GM19397 (cell line): ENCODE measurements around the gene ST7L.

Experiments
- ATAC-seq: cut with Tn5 transposase; IDR thresholded peaks from one replicate; pipeline ENCODE4 v1.9.1; 2021; ENCODE audit warnings: mild to moderate bottlenecking, moderate library complexity; ENCODE audit not compliant: unreplicated experiment

The ST7L gene

DNA sequence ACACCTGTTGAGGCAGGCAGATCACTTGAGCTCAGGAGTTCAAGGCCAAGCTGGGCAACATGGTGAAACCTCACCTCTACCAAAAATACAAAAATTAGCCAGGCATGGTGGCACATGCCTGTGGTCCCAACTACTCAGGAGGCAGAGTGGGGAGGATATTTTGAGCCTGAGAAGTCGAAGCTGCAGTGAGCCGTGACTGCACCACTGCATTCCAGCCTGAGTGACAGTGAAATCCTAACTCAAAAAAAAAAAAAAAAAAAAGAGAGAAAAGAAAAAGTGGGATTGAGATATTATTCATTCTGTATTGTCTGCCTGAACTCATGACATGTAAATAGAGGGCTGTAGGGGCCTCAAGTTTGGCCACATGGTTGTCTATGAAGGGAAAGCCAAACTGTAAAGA is 72.9 kb downstream of the ST7L start:
- no peak for ATAC-seq

DNA sequence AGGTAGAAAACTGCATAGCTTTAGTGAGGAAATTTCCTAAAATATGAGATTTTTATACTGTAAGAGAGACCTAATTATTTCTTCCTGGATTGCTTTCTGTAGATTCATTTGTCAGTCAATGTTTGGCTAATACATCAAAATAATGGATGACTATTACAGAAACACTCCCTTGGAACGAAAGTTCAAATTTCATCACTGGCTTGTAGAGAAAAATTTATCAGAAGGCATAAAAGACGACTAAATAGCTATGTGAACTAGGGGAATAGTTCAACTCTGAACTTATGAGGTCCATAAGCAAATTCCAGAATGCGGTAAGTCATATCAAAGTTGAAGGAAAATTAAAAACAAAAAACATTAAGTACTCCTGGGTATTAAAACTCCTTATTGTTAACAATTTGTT is 74.2 kb downstream of the ST7L start:
- ATAC-seq: no peak

DNA sequence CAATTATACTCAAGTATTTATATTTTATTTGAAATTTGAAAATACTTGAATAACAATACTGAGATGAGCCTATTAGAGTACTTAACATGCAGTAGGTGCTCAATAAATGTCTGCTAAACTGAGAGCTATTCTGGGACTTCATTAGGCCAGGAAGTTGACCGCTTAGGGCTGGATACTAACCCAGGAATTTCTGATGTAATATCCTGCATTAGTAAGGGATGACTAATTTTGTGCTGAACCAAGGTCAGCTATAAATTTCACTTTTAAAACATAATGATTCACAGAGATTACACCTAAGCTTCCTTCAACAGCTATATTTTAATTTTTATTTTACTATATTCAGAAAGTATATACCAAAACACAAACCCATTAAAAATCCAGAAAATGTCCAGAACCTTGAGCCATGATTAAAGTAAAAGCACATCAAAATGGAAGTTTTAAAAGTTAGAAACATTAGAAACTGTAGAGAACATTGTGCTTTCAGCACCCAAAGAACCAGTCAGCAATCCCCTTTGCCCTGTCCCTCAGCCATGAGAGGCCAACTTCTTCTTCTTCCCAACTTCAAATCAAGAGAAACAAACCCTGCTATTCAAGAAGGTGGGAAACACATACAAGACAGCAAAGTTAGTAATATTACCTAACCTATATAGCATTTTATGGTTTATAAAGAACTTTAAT is 74.8 kb downstream of the ST7L start:
- ATAC-seq: no peak

DNA sequence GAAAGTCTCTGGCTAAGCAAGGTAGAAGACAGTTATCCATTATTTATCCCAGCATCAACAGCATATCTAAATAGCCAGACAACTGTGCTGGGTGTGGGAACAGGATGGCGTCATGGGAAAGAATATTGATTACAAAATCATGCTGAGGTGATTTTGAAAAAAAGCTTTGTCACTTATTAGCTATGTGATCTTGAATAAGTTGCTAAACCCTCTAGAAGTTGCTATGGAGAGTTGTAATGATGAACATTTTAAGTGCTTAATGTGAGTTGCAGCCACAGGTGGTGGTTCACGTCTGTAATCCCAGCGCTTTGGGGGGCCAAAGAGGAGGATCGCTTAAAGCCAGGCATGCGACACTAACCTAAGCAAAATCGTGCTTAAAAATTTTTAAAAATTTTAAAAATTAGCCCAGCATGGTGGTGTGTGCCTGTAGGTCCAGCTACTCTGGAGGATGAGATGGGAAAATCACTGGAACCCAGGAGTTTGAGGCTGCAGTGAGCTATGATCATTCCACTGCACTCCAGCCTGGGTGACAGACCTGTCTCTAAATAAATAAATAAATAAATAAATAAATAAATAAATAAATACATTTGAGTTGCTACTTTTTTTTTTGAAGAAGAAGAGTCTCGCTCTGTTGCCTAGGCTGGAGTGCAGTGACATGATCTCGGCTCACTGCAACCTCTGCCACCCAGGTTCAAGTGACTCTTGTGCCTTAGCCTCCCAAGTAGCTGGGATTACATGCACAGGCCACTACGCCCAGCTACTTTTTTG is 76.6 kb downstream of the ST7L start:
- no peak for ATAC-seq

DNA sequence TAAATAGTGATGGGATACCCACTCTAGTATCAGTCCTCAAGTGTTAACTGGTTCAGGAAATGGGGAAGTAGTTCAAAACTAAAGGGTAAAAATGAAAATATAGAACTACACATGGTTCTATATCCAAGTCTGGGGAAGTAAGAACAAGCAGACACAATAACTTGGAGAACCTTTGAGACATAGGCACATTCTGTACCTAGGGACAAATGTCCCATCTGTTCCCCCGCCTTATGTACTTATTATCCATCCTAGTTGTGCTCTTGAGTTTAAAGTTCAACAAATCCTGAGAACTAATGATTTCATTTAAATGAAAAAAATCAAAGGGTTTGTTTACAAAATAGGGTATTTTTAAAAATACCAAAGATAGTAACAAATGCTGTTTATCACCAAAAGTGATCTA is 77.6 kb downstream of the ST7L start:
- no peak for ATAC-seq

DNA sequence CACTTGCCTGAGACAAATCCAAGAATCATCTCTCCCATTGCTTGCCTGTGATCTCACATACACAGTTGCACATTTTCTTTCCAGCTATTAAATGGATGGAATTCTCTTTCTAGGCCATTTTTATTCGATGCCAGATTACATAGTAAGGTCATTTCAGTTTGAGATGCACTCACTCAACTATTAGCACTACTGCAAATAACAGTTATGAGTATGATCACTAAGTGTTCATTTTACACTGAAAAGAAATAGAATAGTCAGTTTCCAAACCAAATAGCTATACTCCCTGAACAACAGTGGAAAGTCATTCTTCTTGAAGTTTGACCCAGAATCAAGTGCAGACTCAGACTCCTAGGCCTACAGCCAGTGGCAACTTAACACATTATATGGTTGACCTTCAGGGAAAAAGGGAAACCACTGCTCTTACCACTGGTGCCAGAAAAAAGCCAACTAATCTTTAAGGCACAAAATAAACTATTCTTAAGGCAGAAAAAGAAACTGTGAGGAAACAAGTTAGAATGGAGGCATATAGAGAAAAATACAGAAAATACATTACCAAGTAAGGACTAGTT is 78.6 kb downstream of the ST7L start:
- ATAC-seq: no peak

DNA sequence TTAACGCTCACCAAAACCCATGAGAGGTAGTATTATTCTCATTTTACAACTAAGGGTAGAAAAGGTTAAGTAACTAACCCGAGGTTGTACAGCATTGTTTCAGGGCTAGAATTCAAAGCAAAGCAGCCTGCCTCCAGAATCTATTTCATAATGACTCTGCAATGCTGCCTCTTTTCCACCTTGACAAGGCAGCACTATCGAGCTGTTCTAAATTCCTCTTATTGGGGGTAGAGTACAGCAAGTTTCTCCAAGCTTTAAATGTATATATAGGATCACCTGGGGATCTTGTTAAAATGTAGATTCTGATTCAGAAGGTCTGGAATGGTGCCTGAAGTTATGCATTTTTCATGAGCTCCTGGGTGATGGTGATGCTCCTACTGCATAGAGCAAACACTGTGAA is 80.1 kb downstream of the ST7L start:
- ATAC-seq: no peak

DNA sequence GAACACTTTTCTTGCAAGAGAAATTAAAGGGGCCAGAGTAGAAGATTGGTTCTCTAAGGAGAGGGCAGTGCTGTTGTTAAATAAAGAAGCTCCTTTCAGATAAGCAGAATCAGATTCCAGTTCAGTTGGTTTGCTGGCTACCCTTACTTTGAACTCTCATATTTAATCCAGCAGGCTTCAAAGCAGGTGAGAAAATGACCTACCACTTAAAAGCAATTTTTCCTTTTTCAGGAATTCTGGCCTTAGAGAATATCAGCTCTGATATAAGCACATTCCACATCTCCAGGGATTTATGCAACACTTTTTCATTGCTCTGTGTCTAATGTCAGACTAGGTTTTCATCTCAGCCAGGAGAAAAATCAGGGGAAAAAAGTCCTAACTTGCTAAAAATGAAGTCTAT is 81.5 kb downstream of the ST7L start:
- no peak for ATAC-seq

DNA sequence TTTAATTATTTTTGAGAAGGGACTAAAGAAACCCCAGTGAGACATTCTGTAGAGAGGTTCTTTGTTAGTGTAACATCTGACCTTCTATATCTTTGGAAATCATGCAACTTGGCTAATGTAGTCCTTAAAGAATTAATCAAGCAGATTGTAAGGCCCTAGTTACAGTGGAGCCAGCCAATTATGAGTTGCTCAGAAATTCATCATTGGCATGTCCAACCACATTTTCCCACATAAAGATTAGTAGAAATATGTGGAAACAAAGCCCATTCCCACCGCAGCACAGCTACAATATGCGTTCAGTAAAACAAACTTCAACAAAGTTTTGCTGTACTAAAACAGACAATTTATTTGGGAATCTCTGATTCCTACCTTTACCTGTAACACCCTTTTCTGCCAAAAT is 82.4 kb downstream of the ST7L start:
- ATAC-seq: no peak

DNA sequence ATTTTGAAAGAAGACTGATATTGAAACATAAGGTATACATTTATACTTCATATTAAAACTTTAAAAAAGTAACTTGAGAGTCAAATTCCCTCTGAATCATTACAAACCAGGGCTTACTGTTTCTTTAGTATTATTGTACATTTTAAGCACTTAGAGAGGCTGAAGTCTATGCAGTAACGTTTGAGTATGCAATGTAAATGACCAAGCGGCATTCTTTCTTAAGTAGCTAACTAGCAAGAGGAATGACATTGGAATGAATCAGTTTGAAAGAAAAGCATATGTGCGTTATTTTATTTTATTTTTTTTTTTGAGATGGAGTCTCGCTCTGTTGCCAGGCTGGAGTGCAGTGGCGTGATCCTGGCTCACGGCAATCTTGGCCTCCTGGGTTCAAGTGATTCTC is 85.9 kb downstream of the ST7L start:
- ATAC-seq: no peak

DNA sequence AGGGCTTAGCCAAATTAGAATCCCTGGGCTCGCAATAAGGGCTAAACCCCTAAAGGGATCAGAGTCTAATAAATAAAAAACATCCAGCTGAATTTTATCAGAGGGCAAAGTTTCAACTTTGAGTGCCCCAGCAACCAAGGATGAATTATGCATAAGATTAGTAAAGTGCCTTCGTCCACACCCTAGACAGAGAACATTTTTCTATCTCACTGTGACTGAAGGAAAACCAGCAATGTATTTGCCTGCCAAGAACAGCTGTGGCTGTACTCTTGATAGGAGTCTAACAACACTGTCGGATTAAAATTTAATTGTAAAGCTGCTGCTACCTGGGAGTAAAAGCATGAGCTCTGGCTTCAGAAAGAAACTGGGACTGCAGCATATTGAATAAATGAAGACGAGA is 86.9 kb downstream of the ST7L start:
- no peak for ATAC-seq

DNA sequence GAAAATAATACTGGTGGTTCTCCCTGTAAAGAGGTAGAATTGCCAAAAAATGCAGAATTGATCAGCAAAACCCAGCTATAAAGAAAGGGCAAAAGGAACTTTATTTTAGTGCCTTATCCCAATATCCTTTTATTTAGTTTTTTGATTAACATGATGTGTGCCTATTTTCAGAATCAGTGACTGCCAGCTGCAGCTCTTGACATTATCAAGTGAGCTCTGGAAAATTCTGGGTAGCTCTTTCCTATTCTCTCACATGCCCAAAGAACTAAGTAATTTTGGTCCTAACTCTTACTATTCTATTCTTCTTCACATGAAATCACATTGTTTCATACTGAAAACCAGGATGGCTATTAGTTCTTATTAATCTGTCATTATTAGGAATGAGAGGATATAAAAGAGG is 88.1 kb downstream of the ST7L start:
- ATAC-seq: no peak

DNA sequence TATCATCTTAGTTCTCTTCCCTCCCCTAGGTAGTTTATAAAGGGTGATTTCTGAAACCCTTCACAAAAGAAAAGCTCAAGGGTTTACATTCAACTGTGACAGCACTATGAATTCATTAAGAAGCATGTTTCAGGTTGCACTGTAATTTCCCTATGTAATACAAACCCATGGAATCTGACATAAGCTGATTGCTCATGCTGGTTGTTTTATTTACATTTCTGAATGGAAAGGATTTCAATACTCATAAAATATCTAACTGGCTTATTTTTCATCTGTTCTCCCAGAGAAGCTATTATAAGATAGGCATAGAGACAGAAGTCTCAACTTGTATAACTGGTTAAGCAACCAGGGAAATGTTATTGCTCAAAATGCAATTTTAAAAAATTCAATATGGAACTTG is 89.6 kb downstream of the ST7L start:
- no peak for ATAC-seq

DNA sequence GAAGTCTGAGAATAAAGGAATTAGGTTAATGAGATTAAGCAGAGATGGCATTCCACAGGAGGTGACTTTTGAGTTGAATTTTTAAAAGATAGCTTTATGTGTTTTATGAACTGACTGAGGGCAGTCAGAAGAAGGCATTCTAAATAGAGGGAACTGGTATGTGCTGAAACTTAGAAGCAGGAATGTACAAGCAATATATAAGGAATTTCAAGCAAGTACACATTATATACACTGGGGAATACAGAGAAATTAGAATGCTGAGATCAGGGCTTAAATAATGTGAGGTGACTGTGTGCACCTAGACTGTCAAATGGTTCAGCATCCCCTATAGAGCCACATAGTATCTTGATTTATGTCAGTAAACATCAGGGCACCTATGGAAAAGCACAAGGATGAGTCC is 90.9 kb downstream of the ST7L start:
- no peak for ATAC-seq

DNA sequence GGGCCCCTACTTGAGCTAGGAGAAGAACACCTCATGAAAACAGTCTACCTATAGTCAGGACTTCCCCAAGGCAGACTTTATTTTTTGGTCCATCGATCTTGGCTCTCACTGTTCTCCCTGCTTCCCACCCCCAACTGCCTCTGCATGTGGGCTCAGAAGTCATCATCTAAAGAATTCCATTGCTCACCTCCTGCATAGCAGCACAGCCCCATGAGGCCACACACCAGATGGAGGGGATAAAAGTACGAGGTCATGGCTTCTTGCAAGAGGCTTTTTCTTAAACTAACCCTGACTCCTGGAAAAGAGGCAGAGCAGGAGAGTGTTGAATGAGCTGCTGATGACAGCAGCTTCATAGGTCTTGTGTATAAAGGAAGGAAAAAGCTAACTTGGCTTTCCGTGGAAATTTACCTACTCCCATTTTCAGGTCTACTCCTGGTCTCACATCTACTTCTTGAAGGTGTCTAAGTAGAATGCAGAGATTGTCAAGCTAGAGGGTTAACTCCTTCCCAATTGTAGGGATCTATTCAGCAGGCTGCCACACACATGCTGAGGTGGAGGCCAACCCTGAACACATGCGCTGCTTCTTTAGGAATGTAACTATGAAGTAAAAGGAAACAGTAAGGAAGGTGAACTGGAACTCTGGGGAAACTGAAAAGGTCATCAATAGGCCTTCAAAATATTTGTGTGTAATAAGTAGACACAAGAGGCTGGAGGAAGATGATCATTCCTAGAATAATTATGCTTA is 91.5 kb downstream of the ST7L start:
- ATAC-seq: no peak

DNA sequence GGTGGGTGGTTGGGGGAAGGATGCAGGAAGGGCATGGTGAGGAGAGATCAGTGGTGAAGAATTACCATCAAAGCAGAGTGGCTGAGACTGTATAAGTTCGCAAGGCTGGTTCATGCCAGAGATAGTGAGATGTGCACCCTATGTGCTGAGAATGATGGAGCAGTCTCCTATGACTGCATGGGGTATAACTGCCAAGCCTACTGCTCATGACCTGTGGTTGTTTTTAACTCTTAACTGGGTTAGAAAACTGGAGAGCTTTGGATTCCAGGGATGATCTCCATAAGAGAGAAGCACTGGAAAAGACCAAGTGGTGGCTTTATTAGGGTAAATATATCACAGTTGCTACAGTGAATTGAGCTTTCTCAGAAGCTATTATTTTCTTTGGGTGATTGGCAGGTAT is 94.0 kb downstream of the ST7L start:
- no peak for ATAC-seq

DNA sequence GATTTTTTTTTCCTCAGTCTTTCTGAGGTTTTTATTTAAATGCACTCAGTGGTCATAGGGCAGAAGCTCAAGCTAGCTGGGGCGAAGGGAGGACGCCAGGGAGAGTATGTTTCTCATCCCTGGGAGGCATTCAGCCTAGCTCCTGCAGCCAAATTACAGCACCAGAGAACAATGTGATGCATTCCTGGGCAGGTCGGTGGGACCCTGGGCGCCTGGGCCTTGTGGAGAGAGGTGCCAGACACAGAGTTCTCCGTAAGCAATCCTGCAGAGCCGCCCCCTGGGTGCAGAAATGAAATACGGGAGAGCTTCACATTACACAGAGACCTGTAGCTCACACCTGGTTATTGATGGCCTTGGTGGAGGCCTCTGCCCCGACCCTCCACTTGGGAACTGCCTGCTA is 94.7 kb downstream of the ST7L start:
- ATAC-seq: no peak

DNA sequence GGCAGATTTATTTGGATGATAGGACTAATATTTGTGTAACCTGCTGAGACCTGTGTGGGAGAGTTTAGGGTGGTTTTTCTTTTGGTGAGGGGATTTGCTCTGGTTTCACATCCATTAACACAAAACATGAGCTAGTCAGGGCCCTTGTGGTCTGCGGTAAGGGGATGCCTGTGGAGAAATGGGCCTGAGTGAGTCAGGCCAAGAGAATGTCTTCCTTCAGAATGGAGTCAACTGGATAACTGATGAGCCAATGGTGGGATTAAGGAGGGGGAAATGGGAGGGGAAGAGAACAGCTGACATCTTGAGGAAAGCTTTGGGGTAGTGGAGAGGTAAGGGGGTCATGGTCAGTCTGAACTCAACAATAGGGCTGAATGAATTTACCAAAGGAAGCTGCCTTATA is 96.3 kb downstream of the ST7L start:
- no peak for ATAC-seq

DNA sequence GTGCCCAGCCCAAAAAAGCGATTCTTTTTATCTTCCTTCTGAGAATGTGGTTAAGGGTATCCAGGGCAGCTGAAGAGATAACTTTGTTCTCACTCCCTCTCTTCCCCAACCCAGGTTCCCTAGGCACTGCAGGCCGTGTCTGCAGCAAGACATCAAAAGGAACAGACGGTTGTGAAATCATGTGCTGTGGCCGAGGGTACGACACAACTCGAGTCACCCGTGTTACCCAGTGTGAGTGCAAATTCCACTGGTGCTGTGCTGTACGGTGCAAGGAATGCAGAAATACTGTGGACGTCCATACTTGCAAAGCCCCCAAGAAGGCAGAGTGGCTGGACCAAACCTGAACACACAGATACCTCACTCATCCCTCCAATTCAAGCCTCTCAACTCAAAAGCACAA is 98.8 kb downstream of the ST7L start:
- no peak for ATAC-seq

DNA sequence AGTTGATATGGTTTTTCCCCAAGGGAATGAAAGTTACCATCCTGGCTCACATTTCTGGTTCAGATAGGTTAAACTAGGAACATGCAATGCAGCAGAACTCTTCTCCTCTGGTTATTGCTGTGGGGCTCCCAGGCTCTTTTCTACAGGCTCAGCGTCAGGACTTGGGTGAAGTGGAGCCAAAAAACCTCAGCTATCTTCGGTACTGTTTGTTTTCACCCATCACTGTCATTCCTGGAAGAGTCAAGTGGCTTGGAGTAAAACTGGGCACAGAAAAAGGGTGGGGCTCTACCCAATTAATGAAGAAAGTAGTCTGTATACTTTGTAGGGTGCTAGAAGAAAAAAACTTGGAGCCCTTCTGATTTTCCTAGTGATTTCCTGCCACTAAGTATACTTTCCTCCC is 100.8 kb downstream of the ST7L start:
- no peak for ATAC-seq

DNA sequence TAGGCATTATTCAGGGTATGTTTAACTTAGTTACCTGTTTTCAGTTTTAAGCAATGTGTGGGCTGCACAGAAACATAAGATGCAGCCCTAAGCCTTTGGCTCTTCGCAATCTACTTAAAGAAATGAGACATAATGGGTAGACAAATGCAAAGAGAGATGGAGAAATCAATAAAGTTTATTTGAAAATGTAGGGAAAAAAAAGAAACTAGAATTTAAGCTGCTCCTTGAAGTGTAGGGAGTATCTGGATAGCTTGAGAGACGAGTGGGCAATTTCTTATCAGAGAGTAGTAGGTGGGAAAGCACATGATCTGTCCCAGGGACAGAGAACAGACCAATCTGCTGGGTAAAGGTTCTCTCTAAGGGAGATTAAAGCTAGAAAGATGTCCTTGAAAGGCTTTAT is 101.3 kb downstream of the ST7L start:
- ATAC-seq: no peak

DNA sequence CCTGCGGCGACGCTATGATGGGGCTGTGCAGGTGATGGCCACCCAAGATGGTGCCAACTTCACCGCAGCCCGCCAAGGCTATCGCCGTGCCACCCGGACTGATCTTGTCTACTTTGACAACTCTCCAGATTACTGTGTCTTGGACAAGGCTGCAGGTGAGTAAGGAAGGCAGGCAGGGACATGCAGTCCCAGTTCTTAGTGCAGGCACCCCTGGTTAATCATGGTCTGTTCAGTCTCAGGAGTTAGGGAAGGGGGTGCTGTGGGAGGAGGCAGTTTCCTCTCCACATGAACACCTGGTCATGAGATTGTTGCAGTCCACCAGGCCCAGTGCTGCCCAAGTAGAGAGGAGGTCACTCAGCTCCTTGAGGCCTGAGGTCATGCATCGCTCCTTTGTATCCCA is 101.7 kb downstream of the ST7L start:
- ATAC-seq: no peak
